HG02759 (cell line): ENCODE data around the gene SYF2.

Experiments used
- ATAC-seq: cut with Tn5 transposase; IDR thresholded peaks from one replicate; pipeline ENCODE4 v1.9.1; 2021; ENCODE audit warnings: mild to moderate bottlenecking, moderate library complexity; ENCODE audit not compliant: unreplicated experiment

Gene SYF2

GRCh38 chr1:25186161-25187007 lies 45.9 kb downstream of the SYF2 start:
- no peak for ATAC-seq

GRCh38 chr1:25185409-25186160 lies 46.7 kb downstream of the SYF2 start:
- no peak for ATAC-seq

GRCh38 chr1:25184001-25184762 lies 48.1 kb downstream of the SYF2 start:
- no peak for ATAC-seq

GRCh38 chr1:25183126-25183980 lies 48.9 kb downstream of the SYF2 start:
- no peak for ATAC-seq

GRCh38 chr1:25182629-25183028 lies 49.7 kb downstream of the SYF2 start:
- ATAC-seq: no peak

- ATAC-seq: no peak
These were observed 51.3 kb downstream of the SYF2 start for GRCh38 chr1:25180996-25181395.

GRCh38 chr1:25178917-25179561 lies 53.3 kb downstream of the SYF2 start:
- ATAC-seq: no peak

GRCh38 chr1:25174730-25175612 lies 57.3 kb downstream of the SYF2 start:
- ATAC-seq: no peak

GRCh38 chr1:25174363-25174729 lies 58.0 kb downstream of the SYF2 start:
- ATAC-seq: no peak

GRCh38 chr1:25173809-25174340 lies 58.4 kb downstream of the SYF2 start:
- no peak for ATAC-seq
